ENCODE results near the gene OR2G6.
"Not testable (repeated sequence)": the region's sequence is repeated elsewhere in the genome, so short reads cannot be mapped to it uniquely, and the experiment has no call there.

- not testable (repeated sequence) for TF ChIP-seq CTCF (IDR thresholded peaks at IDR 0.05; ENCODE audit: control extremely low read depth in 1 of 3, insufficient read depth in 1 of 3, low read depth in 1 of 3, low read length in 3 of 3); TAF1 (IDR thresholded peaks at IDR 0.05; ENCODE audit: low read depth, low read length); ATF2 (IDR thresholded peaks at IDR 0.05; ENCODE audit: low read length); EZH2 (IDR thresholded peaks at IDR 0.05; ENCODE audit: low read depth, low read length, severe bottlenecking); CREB1 (IDR thresholded peaks at IDR 0.05); POLR2A (IDR thresholded peaks at IDR 0.05; ENCODE audit: control extremely low read depth in 1 of 2, low read depth in 2 of 2, low read length in 2 of 2); EP300 (IDR thresholded peaks at IDR 0.05; ENCODE audit: borderline replicate concordance in 1 of 2, low read depth in 2 of 2, low read length in 2 of 2); JUND (IDR thresholded peaks at IDR 0.05; ENCODE audit: low read length); CEBPB (IDR thresholded peaks at IDR 0.05; ENCODE audit: low read depth, low read length); GABPA (IDR thresholded peaks at IDR 0.05; ENCODE audit: borderline replicate concordance, insufficient read depth, low read length); KDM5A (IDR thresholded peaks at IDR 0.05; ENCODE audit: low read length); CHD2 (IDR thresholded peaks at IDR 0.05; ENCODE audit: low read length); SP1 (IDR thresholded peaks at IDR 0.05; ENCODE audit: low read depth, low read length)
Measured at GRCh38 chr1:248472111-248472510, 35.8 kb upstream of the OR2G6 start.
